NT2/D1 (cell line): ENCODE measurements around the gene GIPC2.

Experiments
- DNase-seq: peaks from one replicate; pipeline ENCODE4 v3.0.0-alpha.2; 2011; ENCODE audit warnings: low read depth, low spot score
- H3K27me3 ChIP-seq: 2 replicates; pipeline ENCODE4 v1.6.0; 2011; ENCODE audit warnings: mild to moderate bottlenecking; ENCODE audit not compliant: insufficient read length, insufficient read depth
- H3K36me3 ChIP-seq: 2 replicates; pipeline ENCODE4 v1.6.1; 2011; ENCODE audit warnings: mild to moderate bottlenecking, low read length, mixed read lengths; ENCODE audit not compliant: insufficient read depth, insufficient read length
- H3K4me1 ChIP-seq: 2 replicates; pipeline ENCODE4 v1.5.1; 2011; ENCODE audit not compliant: insufficient read depth, insufficient read length
- H3K4me3 ChIP-seq: 2 replicates; pipeline ENCODE4 v1.5.1; 2011; ENCODE audit warnings: low read depth; ENCODE audit not compliant: insufficient read length
- H3K9ac ChIP-seq: 2 replicates; pipeline ENCODE4 v1.6.0; 2011; ENCODE audit warnings: low read depth; ENCODE audit not compliant: insufficient read length
- H3K9me3 ChIP-seq: 2 replicates; pipeline ENCODE4 v1.5.1; 2011; ENCODE audit warnings: mild to moderate bottlenecking, low read length; ENCODE audit not compliant: insufficient read depth
- SUZ12 ChIP-seq: IDR thresholded peaks from 2 replicates; pipeline ENCODE4 v1.6.1; 2011; ENCODE audit not compliant: insufficient read length, insufficient read depth; ENCODE audit errors: extremely low read depth
- YY1 ChIP-seq: IDR thresholded peaks from 2 replicates; pipeline ENCODE4 v1.6.1; 2011; ENCODE audit not compliant: insufficient read length, insufficient read depth
- ZNF274 ChIP-seq: IDR thresholded peaks from 2 replicates; pipeline ENCODE4 v1.6.1; 2011; ENCODE audit warnings: mild to moderate bottlenecking, low read depth, low read length

Gene GIPC2

GRCh38 chr1:78048446-78048845 is 2.7 kb downstream of the GIPC2 start:
- Histone ChIP-seq H3K9ac (no peak overlapping the region), H3K4me3 (no peak overlapping the region), H3K4me1 (no peaks in the 10 kb centered on the region), H3K36me3 (no peaks in the 10 kb centered on the region), H3K27me3 (peaks cover 54% of the 10 kb centered on the region), H3K9me3 (no peaks in the 10 kb centered on the region)
- TF ChIP-seq ZNF274 (no peak), YY1 (no peak)
- no peak for DNase-seq

DNA sequence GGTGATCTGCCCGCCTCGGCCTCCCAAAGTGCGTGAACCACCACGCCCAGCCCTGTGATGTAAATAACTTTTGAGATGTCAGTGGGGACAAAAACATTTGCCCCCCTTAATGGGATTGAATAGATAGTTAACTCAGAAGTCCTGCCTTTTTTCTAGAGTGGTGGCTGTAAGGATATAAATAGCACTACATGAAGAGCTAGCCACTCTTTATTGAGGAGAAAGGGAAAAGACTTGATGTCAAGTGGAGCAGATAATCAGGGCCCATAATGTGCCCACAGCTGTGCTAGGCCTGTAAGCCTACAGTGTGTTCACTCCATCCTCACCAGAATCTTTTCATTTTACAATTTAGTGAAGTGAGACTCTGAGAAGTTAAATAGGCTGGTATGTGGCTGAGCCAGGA is 3.6 kb downstream of the GIPC2 start:
- TF ChIP-seq ZNF274 (no peak), SUZ12 (no peak), YY1 (no peak)
- Histone ChIP-seq H3K9ac (no peak overlapping the region), H3K9me3 (no peaks in the 10 kb centered on the region), H3K27me3 (peaks cover 45% of the 10 kb centered on the region), H3K4me1 (no peaks in the 10 kb centered on the region), H3K4me3 (no peak overlapping the region), H3K36me3 (no peaks in the 10 kb centered on the region)
- DNase-seq = no peak

DNA sequence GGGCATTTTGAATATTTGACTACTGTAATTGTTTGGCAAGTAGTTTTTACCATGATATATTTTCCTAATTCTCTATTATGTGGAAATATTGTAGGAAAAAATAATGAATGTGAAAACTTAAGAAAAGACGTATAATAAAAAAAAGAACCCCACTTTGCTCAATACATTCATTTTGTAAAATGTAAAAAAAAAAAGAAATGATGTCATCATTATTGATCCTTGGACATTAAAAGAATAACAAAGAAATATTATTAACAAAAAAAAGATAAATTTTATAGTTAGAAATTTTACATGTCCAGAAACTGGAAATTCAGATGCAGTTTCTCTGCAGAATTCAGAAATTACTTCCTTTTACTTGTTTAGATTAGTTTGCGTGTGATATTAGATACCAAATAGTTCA is 5.2 kb downstream of the GIPC2 start:
- Histone ChIP-seq H3K36me3 (no peaks in the 10 kb centered on the region), H3K9me3 (no peaks in the 10 kb centered on the region), H3K9ac (no peak overlapping the region), H3K27me3 (peaks cover 29% of the 10 kb centered on the region), H3K4me3 (no peak overlapping the region), H3K4me1 (no peaks in the 10 kb centered on the region)
- TF ChIP-seq ZNF274 (no peak), SUZ12 (no peak), YY1 (no peak)
- DNase-seq = no peak

DNA sequence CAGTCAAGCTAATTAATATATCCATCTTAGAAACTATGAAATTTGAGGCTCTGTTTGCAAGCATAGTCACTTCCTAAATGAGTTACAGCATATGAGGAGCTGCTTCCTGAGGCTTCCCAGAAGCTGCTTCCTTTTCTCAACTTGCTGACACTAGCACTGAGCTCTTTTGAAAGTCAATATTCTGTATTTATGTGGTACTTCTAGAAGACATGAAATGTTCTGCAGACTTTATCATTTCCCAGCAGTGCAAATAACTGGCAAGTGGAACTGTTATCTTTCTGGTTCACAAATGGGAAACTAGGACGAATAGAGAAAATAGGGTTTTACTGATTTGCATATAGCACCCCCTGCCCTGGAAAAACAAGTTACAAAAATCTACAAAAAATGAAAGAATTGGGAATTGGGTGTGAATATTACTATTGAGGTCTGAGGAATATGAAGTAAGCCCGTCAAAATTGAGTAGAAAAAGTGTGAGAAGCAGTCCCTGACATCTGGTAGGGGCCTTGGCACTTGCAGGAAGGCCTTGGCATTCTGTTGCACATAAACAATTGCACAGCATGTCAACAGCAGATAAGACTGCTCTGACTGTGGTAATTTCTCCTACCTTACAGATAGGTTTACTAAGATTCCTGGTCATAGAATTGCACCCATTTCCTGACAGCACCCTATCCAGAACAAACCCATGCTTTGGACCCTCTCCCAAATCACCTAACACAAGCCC is 7.1 kb downstream of the GIPC2 start:
- no peak overlapping the region for H3K9ac ChIP-seq
- H3K4me1 ChIP-seq = no peaks in the 10 kb centered on the region
- no peak overlapping the region for H3K4me3 ChIP-seq
- TF ChIP-seq SUZ12 (no peak), ZNF274 (no peak), YY1 (no peak)
- peaks cover 10% of the 10 kb centered on the region for H3K27me3 ChIP-seq
- no peak for DNase-seq
- no peaks in the 10 kb centered on the region for H3K36me3 ChIP-seq
- H3K9me3 ChIP-seq = no peaks in the 10 kb centered on the region

- no peaks in the 10 kb centered on the region for H3K9me3 ChIP-seq
- no peaks in the 10 kb centered on the region for H3K4me1 ChIP-seq
- H3K4me3 ChIP-seq = no peak overlapping the region
- no peaks in the 10 kb centered on the region for H3K36me3 ChIP-seq
- no peak for TF ChIP-seq ZNF274
- TF ChIP-seq SUZ12 = no peak
- no peak for TF ChIP-seq YY1
- no peak for DNase-seq
- peaks cover 4% of the 10 kb centered on the region for H3K27me3 ChIP-seq
- H3K9ac ChIP-seq = no peak overlapping the region
These were observed 7.7 kb downstream of the GIPC2 start for GRCh38 chr1:78053498-78053897.

GRCh38 chr1:78054559-78054958 is 8.8 kb downstream of the GIPC2 start:
- no peaks in the 10 kb centered on the region for H3K9me3 ChIP-seq
- H3K4me1 ChIP-seq = no peaks in the 10 kb centered on the region
- no peak overlapping the region for H3K9ac ChIP-seq
- TF ChIP-seq SUZ12 (no peak), YY1 (no peak), ZNF274 (no peak)
- no peak for DNase-seq
- H3K4me3 ChIP-seq = no peak overlapping the region
- H3K27me3 ChIP-seq = no peaks in the 10 kb centered on the region
- no peaks in the 10 kb centered on the region for H3K36me3 ChIP-seq

GRCh38 chr1:78054972-78055371 is 9.2 kb downstream of the GIPC2 start:
- TF ChIP-seq ZNF274 = no peak
- TF ChIP-seq SUZ12 = no peak
- TF ChIP-seq YY1 = no peak
- no peak overlapping the region for H3K9ac ChIP-seq

More at GRCh38 chr1:78054972-78055371, 9.2 kb downstream of the GIPC2 start:
- Histone ChIP-seq H3K9me3 (no peaks in the 10 kb centered on the region), H3K4me1 (no peaks in the 10 kb centered on the region), H3K4me3 (no peak overlapping the region), H3K27me3 (no peaks in the 10 kb centered on the region), H3K36me3 (no peaks in the 10 kb centered on the region)
- DNase-seq = no peak
